ENCODE data around the gene DHRS7B. TPM values are rescaled to one million over a fixed set of nuclear protein-coding genes. Genes with fewer than 3 reads are reported as not detected.

Gene DHRS7B
- polyA plus RNA-seq, 1 of the 3 experiments (the other 2 are of a cell fraction): 17.8 TPM

- H3F3A ChIP-seq (replicated peaks; ENCODE audit: insufficient read depth): peaks cover 27% of the 10 kb centered on the region
- H3K4me3 ChIP-seq (ENCODE audit: low read depth in 2 of 2, low read length in 1 of 2): no peak overlapping the region
- H4K20me1 ChIP-seq (ENCODE audit: insufficient read depth): no peaks in the 10 kb centered on the region
- H3K9me3 ChIP-seq: no peaks in the 10 kb centered on the region
- ChIA-PET POLR2A (no interaction called here), CTCF (interaction anchor here (1.0 kb wide), 1 partner anchor 35 kb away, joined by 4 read pairs; no protein-coding TSS in a partner anchor)
- H3K4me1 ChIP-seq (ENCODE audit: control insufficient read depth in 1 of 2, insufficient read depth in 2 of 2, low read depth in 1 of 2, low read length in 1 of 2): peaks cover 0 to 3% of the 10 kb centered on the region in 2 experiments; a peak in 2 of 4 replicates
- H3K27me3 ChIP-seq (ENCODE audit: insufficient read depth): no peaks in the 10 kb centered on the region
- no peak for DNase-seq
- 0 out of 2 replicates have a peak overlapping the region, but pooled peaks have one; percentile 49 for H3K4me2 ChIP-seq
- peak overlapping the region in 1 of 2 experiments; percentile 89; a peak in 2 of 4 replicates for H3K27ac ChIP-seq (ENCODE audit: low read depth in 2 of 2, low read length in 1 of 2)
- no peaks in the 10 kb centered on the region for H3K9me2 ChIP-seq
- H2AFZ ChIP-seq (ENCODE audit: low read depth): no peak overlapping the region
- TF ChIP-seq, protein P1, sequence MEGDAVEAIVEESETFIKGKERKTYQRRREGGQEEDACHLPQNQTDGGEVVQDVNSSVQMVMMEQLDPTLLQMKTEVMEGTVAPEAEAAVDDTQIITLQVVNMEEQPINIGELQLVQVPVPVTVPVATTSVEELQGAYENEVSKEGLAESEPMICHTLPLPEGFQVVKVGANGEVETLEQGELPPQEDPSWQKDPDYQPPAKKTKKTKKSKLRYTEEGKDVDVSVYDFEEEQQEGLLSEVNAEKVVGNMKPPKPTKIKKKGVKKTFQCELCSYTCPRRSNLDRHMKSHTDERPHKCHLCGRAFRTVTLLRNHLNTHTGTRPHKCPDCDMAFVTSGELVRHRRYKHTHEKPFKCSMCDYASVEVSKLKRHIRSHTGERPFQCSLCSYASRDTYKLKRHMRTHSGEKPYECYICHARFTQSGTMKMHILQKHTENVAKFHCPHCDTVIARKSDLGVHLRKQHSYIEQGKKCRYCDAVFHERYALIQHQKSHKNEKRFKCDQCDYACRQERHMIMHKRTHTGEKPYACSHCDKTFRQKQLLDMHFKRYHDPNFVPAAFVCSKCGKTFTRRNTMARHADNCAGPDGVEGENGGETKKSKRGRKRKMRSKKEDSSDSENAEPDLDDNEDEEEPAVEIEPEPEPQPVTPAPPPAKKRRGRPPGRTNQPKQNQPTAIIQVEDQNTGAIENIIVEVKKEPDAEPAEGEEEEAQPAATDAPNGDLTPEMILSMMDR (IDR thresholded peaks at IDR 0.05): 0 out of 2 replicates have a peak, but pooled peaks have one; percentile 12
- TF ChIP-seq, protein P2, sequence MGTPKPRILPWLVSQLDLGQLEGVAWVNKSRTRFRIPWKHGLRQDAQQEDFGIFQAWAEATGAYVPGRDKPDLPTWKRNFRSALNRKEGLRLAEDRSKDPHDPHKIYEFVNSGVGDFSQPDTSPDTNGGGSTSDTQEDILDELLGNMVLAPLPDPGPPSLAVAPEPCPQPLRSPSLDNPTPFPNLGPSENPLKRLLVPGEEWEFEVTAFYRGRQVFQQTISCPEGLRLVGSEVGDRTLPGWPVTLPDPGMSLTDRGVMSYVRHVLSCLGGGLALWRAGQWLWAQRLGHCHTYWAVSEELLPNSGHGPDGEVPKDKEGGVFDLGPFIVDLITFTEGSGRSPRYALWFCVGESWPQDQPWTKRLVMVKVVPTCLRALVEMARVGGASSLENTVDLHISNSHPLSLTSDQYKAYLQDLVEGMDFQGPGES (IDR thresholded peaks at IDR 0.05; ENCODE audit: low read depth, low read length): no peak
- TF ChIP-seq TCF12 (IDR thresholded peaks at IDR 0.05) (no peak), USF2 (IDR thresholded peaks at IDR 0.05; ENCODE audit: borderline replicate concordance, low read depth, low read length) (no peak), RFX5 (IDR thresholded peaks at IDR 0.05; ENCODE audit: low read length) (no peak)
- TF ChIP-seq, protein P3, sequence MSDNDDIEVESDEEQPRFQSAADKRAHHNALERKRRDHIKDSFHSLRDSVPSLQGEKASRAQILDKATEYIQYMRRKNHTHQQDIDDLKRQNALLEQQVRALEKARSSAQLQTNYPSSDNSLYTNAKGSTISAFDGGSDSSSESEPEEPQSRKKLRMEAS (IDR thresholded peaks at IDR 0.05; ENCODE audit: low read depth): no peak
- no peaks in the 10 kb centered on the region for H3K79me2 ChIP-seq (ENCODE audit: insufficient read depth)
- H3K9ac ChIP-seq: no peak overlapping the region
- WGBS (ENCODE audit: low lambda C conversion rate): 98% methylated on average over 6 of the region's 6 CpGs
- H3K36me3 ChIP-seq (replicated peaks in 1 of 2; ENCODE audit: control insufficient read depth in 1 of 2, insufficient read depth in 2 of 2, low read length in 1 of 2): no peaks in the 10 kb centered on the region
These were observed 36.3 kb downstream of the DHRS7B start for GRCh38 chr17:21163101-21163500.

GRCh38 chr17:21164216-21164615 is 37.5 kb downstream of the DHRS7B start:
- H2AFZ ChIP-seq (ENCODE audit: low read depth): no peak overlapping the region
- CTCF ChIA-PET: interaction anchor here (0.9 to 1.0 kb wide), 3 partner anchors 9 to 36 kb away, joined by 3 to 4 read pairs (median 3); no protein-coding TSS in a partner anchor
- H3K79me2 ChIP-seq (ENCODE audit: insufficient read depth): no peaks in the 10 kb centered on the region
- no peak overlapping the region for H3K9ac ChIP-seq
- no peaks in the 10 kb centered on the region for H3K9me2 ChIP-seq
- H3K9me3 ChIP-seq: no peaks in the 10 kb centered on the region
- peaks cover 0 to 3% of the 10 kb centered on the region in 2 experiments; a peak in 2 of 4 replicates for H3K4me1 ChIP-seq (ENCODE audit: control insufficient read depth in 1 of 2, insufficient read depth in 2 of 2, low read depth in 1 of 2, low read length in 1 of 2)
- H3K27ac ChIP-seq (ENCODE audit: low read depth in 2 of 2, low read length in 1 of 2): no peak overlapping the region
- no peak for DNase-seq
- peaks cover 27% of the 10 kb centered on the region for H3F3A ChIP-seq (replicated peaks; ENCODE audit: insufficient read depth)
- H3K36me3 ChIP-seq (replicated peaks in 1 of 2; ENCODE audit: control insufficient read depth in 1 of 2, insufficient read depth in 2 of 2, low read length in 1 of 2): no peaks in the 10 kb centered on the region
- POLR2A ChIA-PET: no interaction called here
- 87% methylated on average over 6 of the region's 6 CpGs for WGBS (ENCODE audit: low lambda C conversion rate)
- no peak overlapping the region for H3K4me2 ChIP-seq
- H4K20me1 ChIP-seq (ENCODE audit: insufficient read depth): no peaks in the 10 kb centered on the region
- no peaks in the 10 kb centered on the region for H3K27me3 ChIP-seq (ENCODE audit: insufficient read depth)
- H3K4me3 ChIP-seq (ENCODE audit: low read depth in 2 of 2, low read length in 1 of 2): no peak overlapping the region
- TF ChIP-seq TEAD4 (IDR thresholded peaks at IDR 0.05; ENCODE audit: borderline replicate concordance, insufficient read depth) (no peak), USF2 (IDR thresholded peaks at IDR 0.05; ENCODE audit: borderline replicate concordance, low read depth, low read length) (no peak), NFIC (IDR thresholded peaks at IDR 0.05; ENCODE audit: borderline replicate concordance) (no peak), RAD21 (IDR thresholded peaks at IDR 0.05; ENCODE audit: low read length) (no peak), CHD2 (IDR thresholded peaks at IDR 0.05; ENCODE audit: low read length, partially characterized antibody) (no peak), SIN3A (IDR thresholded peaks at IDR 0.05; ENCODE audit: borderline replicate concordance, low read depth, low read length) (no peak), GABPA (IDR thresholded peaks at IDR 0.05; ENCODE audit: low read depth) (no peak), TAF1 (IDR thresholded peaks at IDR 0.05; ENCODE audit: borderline replicate concordance, low read depth, low read length) (no peak), EP300 (IDR thresholded peaks at IDR 0.05; ENCODE audit: borderline replicate concordance in 1 of 2, low read depth in 1 of 2, low read length in 1 of 2) (no peak), FOXM1 (IDR thresholded peaks at IDR 0.05; ENCODE audit: low read depth) (no peak), FOSL2 (IDR thresholded peaks at IDR 0.05; ENCODE audit: borderline replicate concordance, low read depth) (no peak), TCF12 (IDR thresholded peaks at IDR 0.05) (no peak)
- TF ChIP-seq, protein P4, sequence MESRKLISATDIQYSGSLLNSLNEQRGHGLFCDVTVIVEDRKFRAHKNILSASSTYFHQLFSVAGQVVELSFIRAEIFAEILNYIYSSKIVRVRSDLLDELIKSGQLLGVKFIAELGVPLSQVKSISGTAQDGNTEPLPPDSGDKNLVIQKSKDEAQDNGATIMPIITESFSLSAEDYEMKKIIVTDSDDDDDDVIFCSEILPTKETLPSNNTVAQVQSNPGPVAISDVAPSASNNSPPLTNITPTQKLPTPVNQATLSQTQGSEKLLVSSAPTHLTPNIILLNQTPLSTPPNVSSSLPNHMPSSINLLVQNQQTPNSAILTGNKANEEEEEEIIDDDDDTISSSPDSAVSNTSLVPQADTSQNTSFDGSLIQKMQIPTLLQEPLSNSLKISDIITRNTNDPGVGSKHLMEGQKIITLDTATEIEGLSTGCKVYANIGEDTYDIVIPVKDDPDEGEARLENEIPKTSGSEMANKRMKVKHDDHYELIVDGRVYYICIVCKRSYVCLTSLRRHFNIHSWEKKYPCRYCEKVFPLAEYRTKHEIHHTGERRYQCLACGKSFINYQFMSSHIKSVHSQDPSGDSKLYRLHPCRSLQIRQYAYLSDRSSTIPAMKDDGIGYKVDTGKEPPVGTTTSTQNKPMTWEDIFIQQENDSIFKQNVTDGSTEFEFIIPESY (IDR thresholded peaks at IDR 0.05; ENCODE audit: borderline replicate concordance, low read depth): no peak
- TF ChIP-seq, protein P2 (IDR thresholded peaks at IDR 0.05; ENCODE audit: low read depth, low read length): no peak
- TF ChIP-seq, protein P3 (IDR thresholded peaks at IDR 0.05; ENCODE audit: low read depth): no peak

Measured in SK-N-SH (cell line).